HG02798 (cell line): ENCODE data around the gene MYMK.

Experiments
- ATAC-seq: cut with Tn5 transposase; IDR thresholded peaks from one replicate; pipeline ENCODE4 v1.9.1; 2021; ENCODE audit warnings: mild to moderate bottlenecking; ENCODE audit not compliant: unreplicated experiment, poor library complexity

MYMK gene

GRCh38 chr9:133536536-133536935, 11.8 kb upstream of the MYMK start:
- no peak for ATAC-seq

GRCh38 chr9:133536080-133536479, 11.3 kb upstream of the MYMK start:
- no peak for ATAC-seq

- ATAC-seq, result no peak
Measured at GRCh38 chr9:133535306-133535877, 10.6 kb upstream of the MYMK start.

DNA sequence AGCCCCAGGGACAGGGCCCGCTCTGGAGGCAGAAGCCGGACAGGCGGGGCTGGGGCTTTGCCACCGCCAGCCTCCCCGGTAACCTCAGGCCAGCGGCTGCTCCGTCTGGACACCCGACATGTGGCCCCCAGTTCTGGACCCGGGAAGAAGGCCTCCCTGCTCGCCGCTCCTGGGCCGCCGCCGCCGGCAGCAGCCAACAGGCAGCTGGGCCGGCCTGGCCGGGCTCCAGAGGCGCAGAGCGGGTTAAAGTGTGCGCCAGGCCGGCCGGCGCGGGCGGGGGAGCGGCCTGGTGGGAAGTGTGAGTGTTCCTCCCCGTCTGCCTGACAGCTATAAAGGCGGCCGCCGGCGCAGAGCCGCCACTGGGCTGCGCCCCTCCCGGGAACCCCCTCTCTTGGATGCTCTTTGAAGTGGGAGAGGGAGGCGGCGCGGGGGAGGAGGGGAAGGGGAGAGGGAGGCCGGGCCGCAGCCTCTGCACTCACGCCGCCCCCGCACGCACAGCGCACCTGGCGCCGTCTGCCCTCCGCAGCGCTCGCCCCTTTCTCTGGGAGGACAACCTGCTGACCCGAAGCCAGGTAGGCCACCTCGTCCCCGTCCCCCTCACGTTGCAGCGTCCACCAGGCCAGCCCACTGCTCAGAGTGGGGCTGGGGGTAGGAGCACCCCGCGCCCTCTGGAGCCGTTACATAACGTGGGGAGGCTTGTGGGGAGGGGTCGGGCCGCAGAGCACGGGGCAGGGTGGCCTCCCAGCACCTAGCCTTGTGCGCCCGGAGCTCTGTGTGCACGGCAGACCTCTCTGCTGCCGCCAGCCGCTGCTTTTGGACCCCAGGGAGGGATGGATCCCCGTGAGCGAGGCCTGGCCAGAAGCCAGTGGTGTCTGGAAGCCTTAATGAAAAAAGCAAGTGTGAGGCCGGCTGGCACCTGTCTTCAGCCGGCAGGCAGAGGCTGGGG, 9.9 kb upstream of the MYMK start, which contains the start of gene ADAMTSL2:
Gene ADAMTSL2, plus strand, starts transcription at position 359 of the 946 bp plus-strand sequence. CDS start 2,009 bp downstream, outside the sequence.
- no peak for ATAC-seq

- ATAC-seq, result no peak
Measured at GRCh38 chr9:133533857-133534256, 9.1 kb upstream of the MYMK start.

DNA sequence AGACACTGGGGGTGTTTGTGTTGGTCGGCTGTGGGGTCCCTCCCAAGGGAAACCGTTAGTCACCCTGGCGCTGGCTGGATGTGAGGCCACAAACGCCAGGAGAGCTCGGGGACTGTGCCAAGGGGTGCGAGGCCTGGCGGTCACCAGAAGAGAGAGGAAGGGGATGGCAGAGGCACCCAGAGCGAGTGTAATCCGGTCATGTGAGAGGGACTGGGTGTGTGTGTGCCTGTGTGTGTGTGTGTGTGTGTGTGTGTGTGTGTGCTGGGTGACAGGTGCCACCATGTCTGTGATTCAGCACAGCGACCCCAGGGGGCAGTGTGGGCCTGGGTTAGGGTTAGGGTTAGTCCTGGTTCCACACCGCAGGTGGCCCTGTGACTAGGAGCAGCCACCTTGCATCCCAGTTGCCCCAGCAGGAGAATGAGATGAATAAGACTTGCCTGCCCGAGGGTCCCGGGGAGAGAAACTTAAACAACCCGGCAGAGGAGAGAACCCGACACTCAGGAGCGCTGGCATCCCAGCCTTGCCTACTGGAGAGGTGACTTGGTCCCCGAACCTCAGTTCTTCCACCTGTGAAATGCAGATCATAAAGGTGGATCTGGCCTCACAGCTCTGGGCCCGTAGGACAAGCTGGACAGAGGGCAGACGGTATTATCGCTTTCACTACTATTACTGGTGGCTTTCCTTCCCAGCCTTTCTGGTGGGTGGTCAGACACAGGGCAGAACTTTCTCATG, 8.3 kb upstream of the MYMK start:
- no peak for ATAC-seq

GRCh38 chr9:133531293-133531692, 6.5 kb upstream of the MYMK start:
- ATAC-seq, result no peak

DNA sequence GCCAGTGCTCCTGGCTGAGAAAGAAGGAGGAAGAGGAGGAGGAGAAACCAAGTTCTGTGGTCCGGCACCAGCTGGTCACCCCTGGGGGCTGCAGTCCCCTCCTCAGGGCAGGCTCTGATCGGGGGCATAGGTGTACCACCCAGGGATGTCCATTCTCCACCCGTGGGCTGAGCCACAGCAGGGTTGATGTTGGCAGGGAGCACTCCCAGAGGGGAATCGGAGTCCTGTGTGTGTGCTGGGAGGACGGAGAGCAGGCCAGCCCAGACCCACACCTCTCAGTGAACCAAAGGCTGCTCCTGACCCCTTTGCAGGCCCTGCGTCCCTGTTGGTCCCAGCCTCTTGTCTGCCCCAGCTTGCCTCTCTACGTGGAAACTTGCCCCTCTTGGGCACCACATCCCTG, 5.1 kb upstream of the MYMK start:
- no peak for ATAC-seq

DNA sequence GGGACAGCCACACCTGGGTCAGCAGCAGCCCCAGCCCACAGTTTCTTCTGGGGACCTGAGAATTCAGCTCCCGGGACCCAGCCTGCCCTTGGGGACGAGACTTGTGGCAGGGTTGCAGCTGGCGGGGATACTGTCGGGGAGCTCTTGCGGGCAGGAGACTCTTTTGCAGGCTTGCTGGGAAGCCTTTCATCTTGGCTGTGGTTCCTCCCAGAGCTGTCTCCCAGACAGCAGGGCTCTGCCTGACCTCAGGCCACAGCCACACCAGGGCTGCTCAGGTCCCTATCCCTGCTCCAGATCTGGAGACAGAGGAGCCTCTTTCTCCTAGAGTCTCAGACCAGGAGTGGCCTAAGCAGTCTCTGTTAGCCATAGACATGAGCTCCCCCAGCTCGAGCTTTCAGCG, 4.7 kb upstream of the MYMK start:
- no peak for ATAC-seq

GRCh38 chr9:133528876-133529241, 4.1 kb upstream of the MYMK start:
- ATAC-seq, result no peak

GRCh38 chr9:133528001-133528875, 3.5 kb upstream of the MYMK start:
- no peak for ATAC-seq

GRCh38 chr9:133527444-133527920, 2.7 kb upstream of the MYMK start:
- no peak for ATAC-seq

- ATAC-seq, result no peak
Measured at GRCh38 chr9:133526721-133527321, 2.1 kb upstream of the MYMK start.

GRCh38 chr9:133525677-133526076, 918 bp upstream of the MYMK start:
- no peak for ATAC-seq

DNA sequence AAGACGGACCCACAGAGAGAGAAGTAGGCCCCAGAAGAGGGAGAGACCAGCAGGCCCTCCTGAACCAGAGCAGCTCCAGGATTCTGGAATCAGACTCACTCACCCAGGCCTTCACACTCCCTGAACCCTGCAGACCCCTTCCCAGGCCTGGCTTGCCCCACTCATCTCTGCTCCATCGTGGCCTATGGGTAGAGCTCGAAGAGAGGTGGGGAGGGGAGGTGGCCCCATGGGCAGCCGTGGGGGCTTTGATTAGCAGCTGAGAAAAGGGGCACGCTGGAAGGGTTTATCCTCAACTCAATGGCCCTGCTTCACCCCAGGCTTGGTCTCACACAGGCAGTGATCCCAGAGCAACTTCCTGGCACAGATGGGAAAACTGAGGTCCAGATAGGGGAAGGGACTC, 613 bp downstream of the MYMK start:
- no peak for ATAC-seq

DNA sequence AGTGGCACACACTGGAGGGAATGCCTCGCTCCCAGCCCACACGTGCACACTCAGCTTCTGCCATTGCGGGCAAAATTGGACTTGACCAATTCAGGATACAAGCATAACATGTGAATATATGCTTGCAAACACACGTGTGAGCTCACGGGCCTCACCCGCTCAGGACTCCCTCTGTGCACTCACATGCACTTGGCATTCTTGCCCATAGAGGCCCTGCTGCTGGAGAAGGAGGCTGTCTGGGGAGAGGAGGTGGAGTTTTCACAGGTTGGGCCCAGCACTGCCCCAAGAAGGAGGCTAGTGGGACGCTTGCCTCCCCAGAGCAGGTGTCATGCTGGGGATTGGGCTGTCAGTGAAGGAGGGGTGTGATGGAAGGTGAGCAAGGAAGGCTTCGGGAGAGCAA, 1.7 kb downstream of the MYMK start:
- no peak for ATAC-seq

DNA sequence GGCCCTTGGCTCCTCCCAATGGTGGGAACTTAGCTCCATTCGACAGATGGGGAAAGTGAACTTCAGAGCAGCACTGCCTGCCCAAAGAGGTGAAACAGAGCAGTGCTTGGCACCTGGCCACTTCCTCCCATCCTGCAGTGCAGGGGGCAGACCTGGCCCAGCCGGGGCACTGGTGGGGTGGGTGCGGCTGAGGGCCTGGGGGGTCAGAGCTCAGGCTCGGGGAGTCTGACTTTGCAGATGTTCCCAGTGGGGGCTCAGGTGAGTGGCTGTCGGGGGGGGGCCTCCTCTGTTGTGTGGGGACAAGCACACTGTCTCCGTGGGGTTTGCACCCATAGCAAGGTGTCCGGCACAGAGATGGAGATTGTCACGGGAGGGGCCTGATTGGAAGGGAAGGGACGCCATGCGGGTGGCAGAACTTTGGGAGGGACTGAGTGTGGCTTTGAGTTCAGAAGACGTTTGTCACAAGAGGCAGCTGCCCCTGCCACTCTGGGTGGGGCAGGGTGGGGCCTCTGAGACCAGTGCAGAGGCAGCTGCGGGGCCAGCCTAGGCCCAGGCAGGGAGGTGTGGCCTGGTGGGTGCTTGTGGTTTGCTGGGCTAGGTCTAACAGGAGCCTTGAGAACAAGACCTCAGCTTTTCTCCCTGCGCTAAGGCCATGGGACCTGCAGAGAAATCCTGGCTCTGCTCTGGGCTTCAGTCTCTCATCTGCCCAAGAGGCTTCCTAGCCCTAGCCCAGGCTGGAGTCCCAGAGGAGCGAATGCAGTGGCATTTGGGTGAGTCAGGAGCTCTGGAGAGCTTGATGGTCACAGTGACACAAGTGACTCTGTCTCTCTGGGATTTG, 2.5 kb downstream of the MYMK start:
- ATAC-seq, result no peak

DNA sequence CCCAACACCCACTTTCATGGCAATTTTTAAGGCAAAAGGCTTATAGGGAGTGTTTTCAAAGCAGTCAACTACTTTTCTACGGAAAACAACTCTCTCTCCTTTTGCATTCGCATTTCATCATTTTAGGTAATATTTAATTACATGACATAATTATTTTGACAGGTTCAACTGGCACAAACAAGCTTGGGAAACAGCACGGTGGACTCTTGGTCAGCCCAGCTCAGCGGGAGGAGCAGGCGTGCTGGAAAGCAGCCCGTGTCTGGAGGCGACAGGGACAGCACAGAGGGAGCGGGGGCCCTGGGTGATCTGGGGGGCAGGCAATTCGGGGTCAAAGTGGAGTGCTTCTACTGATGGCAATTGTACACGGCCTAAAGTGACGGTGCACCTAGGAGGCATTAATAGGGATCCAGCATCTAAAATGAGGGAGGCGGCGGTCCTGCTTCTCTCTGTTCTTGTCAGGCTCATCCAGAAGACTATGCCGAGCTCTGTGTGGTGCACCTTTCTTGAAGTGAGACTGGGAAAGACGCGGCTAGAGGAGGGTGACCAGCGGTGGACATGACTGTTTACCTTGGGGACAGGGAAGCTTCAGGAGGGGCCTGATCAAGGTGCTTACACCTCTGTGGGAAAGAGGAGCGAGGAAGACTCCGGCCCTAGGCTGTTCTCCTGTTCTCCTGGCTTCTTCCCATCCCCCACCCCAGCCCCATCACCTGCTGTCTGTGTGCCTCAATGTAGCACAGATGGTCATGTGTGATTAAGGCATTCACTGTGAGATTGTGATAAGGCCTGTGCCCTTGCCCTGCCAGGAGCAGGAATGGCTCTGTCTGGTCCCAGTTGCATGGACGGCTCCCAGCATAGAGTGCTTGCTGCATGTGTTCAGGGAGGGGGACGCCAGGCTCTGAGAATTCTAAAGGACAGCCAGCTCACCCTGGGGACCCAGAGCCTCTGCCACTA, 3.4 kb downstream of the MYMK start:
- no peak for ATAC-seq
